ENCODE measurements around the gene LYPD4. TPM values are rescaled to one million over a fixed set of nuclear protein-coding genes. Genes with fewer than 3 reads are reported as not detected.

The LYPD4 gene
- total RNA-seq, 1 experiment from 2014 or later, result not detected

GRCh38 chr19:41879670-41880328 lies 35.3 kb upstream of the LYPD4 start:
- TF ChIP-seq, protein P1, sequence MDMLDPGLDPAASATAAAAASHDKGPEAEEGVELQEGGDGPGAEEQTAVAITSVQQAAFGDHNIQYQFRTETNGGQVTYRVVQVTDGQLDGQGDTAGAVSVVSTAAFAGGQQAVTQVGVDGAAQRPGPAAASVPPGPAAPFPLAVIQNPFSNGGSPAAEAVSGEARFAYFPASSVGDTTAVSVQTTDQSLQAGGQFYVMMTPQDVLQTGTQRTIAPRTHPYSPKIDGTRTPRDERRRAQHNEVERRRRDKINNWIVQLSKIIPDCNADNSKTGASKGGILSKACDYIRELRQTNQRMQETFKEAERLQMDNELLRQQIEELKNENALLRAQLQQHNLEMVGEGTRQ (CRISPR knock-in tag; IDR thresholded peaks at IDR 0.05), result no peak
- TF ChIP-seq ZNF121 (CRISPR knock-in tag; IDR thresholded peaks at IDR 0.05) (peak; percentile 63; the same call in 1 of the 2 replicates), NFYB (CRISPR knock-in tag; conservative IDR thresholded peaks at IDR 0.05; ENCODE audit: low read depth) (no peak)
- Mint-ChIP-seq H3K4me1 (peaks cover 15% of the 10 kb centered on the region), H3K27ac (no peak overlapping the region), H3K4me3 (no peak overlapping the region), H3K27me3 (ENCODE audit: low read depth) (peaks cover 42% of the 10 kb centered on the region), H3K36me3 (no peaks in the 10 kb centered on the region), H3K9me3 (no peaks in the 10 kb centered on the region)
- POLR2A ChIA-PET, result no interaction called here
- no peak for DNase-seq (ENCODE audit: low spot score)
- no peak for ATAC-seq
- CTCF ChIA-PET, result no interaction called here

GRCh38 chr19:41879080-41879479 lies 34.6 kb upstream of the LYPD4 start:
- Mint-ChIP-seq H3K4me1 (peaks cover 13% of the 10 kb centered on the region), H3K36me3 (no peaks in the 10 kb centered on the region), H3K4me3 (no peak overlapping the region), H3K27me3 (ENCODE audit: low read depth) (peaks cover 42% of the 10 kb centered on the region), H3K9me3 (no peaks in the 10 kb centered on the region), H3K27ac (no peak overlapping the region)
- TF ChIP-seq SP1 (CRISPR knock-in tag; conservative IDR thresholded peaks at IDR 0.05) (no peak), EMX1 (CRISPR knock-in tag; IDR thresholded peaks at IDR 0.05) (no peak), MYBL2 (CRISPR knock-in tag; IDR thresholded peaks at IDR 0.05) (no peak), PRDM15 (CRISPR knock-in tag; IDR thresholded peaks at IDR 0.05) (no peak), STAT6 (CRISPR knock-in tag; conservative IDR thresholded peaks at IDR 0.05; ENCODE audit: low read depth) (no peak), FOXJ3 (CRISPR knock-in tag; IDR thresholded peaks at IDR 0.05; ENCODE audit: borderline replicate concordance) (no peak), MAX (CRISPR knock-in tag; IDR thresholded peaks at IDR 0.05) (no peak), TCF7 (CRISPR knock-in tag; IDR thresholded peaks at IDR 0.05; ENCODE audit: low read depth) (no peak), AR (CRISPR knock-in tag; IDR thresholded peaks at IDR 0.05) (no peak), ZNF671 (CRISPR knock-in tag; IDR thresholded peaks at IDR 0.05) (no peak), ZNF396 (CRISPR knock-in tag; IDR thresholded peaks at IDR 0.05; ENCODE audit: borderline replicate concordance) (no peak), PRRX2 (CRISPR knock-in tag; IDR thresholded peaks at IDR 0.05) (no peak), GABPB1 (CRISPR knock-in tag; IDR thresholded peaks at IDR 0.05) (no peak), NFE2L1 (CRISPR knock-in tag; IDR thresholded peaks at IDR 0.05) (no peak), OVOL2 (CRISPR knock-in tag; IDR thresholded peaks at IDR 0.05; ENCODE audit: borderline replicate concordance) (no peak), ATF6 (CRISPR knock-in tag; IDR thresholded peaks at IDR 0.05) (no peak), HMGA2 (CRISPR knock-in tag; IDR thresholded peaks at IDR 0.05) (no peak), CBFB (CRISPR knock-in tag; IDR thresholded peaks at IDR 0.05; ENCODE audit: low read depth) (no peak), ZNF423 (CRISPR knock-in tag; IDR thresholded peaks at IDR 0.05) (no peak)
- CTCF ChIA-PET, result interaction anchor here (1.4 kb wide), 1 partner anchor 9 kb away, joined by 3 read pairs; no protein-coding TSS in a partner anchor
- no peak for DNase-seq (ENCODE audit: low spot score)
- no peak for ATAC-seq
- POLR2A ChIA-PET, result no interaction called here

Data from WTC11 (cell line).